GM21390 (cell line): ENCODE results near the gene CREB3L2.
"Not testable (repeated sequence)": the region's sequence is repeated elsewhere in the genome, so short reads cannot be mapped to it uniquely, and the experiment has no call there.

Source experiments
- ATAC-seq: cut with Tn5 transposase; IDR thresholded peaks from one replicate; pipeline ENCODE4 v1.9.1; 2021; ENCODE audit not compliant: unreplicated experiment

CREB3L2 gene

GRCh38 chr7:137846827-137847567 is 154.9 kb downstream of the CREB3L2 start, which contains the start of gene DGKI:
TSS of gene DGKI (minus strand) at chr7:137846974.
- peak; percentile 40 for ATAC-seq

- ATAC-seq: peak; percentile 34
These were observed 155.4 kb downstream of the CREB3L2 start for GRCh38 chr7:137846549-137846826.

GRCh38 chr7:137844677-137845425 is 157.0 kb downstream of the CREB3L2 start:
- no peak for ATAC-seq

- no peak for ATAC-seq
These were observed 161.7 kb downstream of the CREB3L2 start for GRCh38 chr7:137839903-137840779.

GRCh38 chr7:137838706-137839315 is 163.1 kb downstream of the CREB3L2 start:
- ATAC-seq: no peak

GRCh38 chr7:137836541-137836940 is 165.3 kb downstream of the CREB3L2 start:
- no peak for ATAC-seq

GRCh38 chr7:137836113-137836509 is 165.8 kb downstream of the CREB3L2 start:
- no peak for ATAC-seq

- ATAC-seq: no peak
These were observed 166.3 kb downstream of the CREB3L2 start for GRCh38 chr7:137835486-137836112.

GRCh38 chr7:137834552-137834951 is 167.3 kb downstream of the CREB3L2 start:
- no peak for ATAC-seq

- not testable (repeated sequence) for ATAC-seq
These were observed 168.9 kb downstream of the CREB3L2 start for GRCh38 chr7:137832990-137833389.

GRCh38 chr7:137832382-137832781 is 169.5 kb downstream of the CREB3L2 start:
- no peak for ATAC-seq

- not testable (repeated sequence) for ATAC-seq
These were observed 170.3 kb downstream of the CREB3L2 start for GRCh38 chr7:137831555-137831954.

- ATAC-seq: no peak
These were observed 172.4 kb downstream of the CREB3L2 start for GRCh38 chr7:137829337-137829992.

- ATAC-seq: no peak
These were observed 173.4 kb downstream of the CREB3L2 start for GRCh38 chr7:137828456-137828855.

- ATAC-seq: no peak
These were observed 176.4 kb downstream of the CREB3L2 start for GRCh38 chr7:137825489-137825888.
